Activated CD4-positive, CD25-positive, alpha-beta regulatory T cell treated with anti-CD3 and anti-CD28 coated beads, Interleukin-2, amount 50 U/mL, for 16 hours (primary cell): ENCODE data around the gene HK1.
"Not testable (repeated sequence)": the region's sequence is repeated elsewhere in the genome, so short reads cannot be mapped to it uniquely, and the experiment has no call there.

Experiments used
- DNase-seq: peaks from one replicate; pipeline ENCODE4 v3.0.0-alpha.2; 2020; ENCODE audit warnings: low read depth, low spot score

Gene HK1

DNA sequence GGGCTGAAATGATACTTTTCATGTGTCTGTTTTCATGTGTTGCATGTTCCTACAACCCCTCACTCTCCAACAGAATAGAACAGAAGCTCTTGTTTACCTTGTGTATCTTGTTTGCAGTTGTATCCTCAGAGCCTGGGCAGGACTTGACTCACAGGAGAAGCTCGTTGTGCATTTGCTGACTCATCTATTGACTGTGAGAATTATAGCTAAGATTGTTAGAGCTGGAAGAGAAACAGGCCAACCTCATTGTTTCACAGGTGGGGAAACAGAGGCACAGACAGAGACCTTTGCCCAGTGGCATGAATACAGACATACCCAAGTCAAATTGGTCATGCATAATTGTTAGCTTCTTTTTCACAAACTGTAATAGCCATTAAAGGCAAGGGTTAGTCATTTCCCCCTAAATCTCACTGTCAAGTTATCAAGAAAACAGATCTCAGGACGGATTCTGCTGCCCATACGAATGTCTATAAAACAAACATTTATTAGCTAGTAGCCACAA is 168.4 kb downstream of the HK1 start:
- no peak for DNase-seq

- no peak for DNase-seq
These were observed 171.5 kb downstream of the HK1 start for GRCh38 chr10:69449841-69450240.

- not testable (repeated sequence) for DNase-seq
These were observed 172.1 kb downstream of the HK1 start for GRCh38 chr10:69450395-69450794.

DNA sequence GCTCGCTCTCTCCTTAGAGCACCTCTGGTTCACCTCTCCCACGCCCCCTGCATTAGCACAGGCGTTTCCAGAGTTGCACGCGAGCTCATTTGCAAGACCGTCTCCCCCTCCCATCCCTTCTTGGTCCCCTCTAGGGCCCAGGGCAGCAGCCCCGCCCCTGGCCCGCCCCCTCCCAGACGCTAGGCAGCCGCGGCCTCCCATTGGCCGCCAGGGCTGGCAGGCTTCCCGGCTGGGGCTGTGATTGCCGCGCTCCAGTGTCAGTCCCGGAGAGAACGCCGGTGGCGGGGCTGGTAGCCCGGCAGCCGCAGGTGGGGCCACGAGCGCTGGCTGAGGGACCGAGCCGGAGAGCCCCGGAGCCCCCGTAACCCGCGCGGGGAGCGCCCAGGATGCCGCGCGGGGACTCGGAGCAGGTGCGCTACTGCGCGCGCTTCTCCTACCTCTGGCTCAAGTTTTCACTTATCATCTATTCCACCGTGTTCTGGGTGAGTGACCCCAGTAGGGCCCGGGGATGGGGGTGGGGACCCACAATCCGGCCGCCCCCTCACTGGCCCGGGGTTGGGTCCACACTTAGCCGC is 173.0 kb downstream of the HK1 start, which contains the start of gene TSPAN15:
Gene TSPAN15 (plus strand): TSS at position 257 of the 575 bp plus-strand sequence. CDS start 130 bp downstream, at position 387.
- DNase-seq = peak; percentile 44
